Stimulated activated CD8-positive, alpha-beta memory T cell treated with anti-CD3 and anti-CD28 coated beads, Interleukin-4, amount 100 ng/mL, for 24 hours (primary cell): ENCODE data around the gene CCDC90B.
"Not testable (repeated sequence)": the region's sequence is repeated elsewhere in the genome, so short reads cannot be mapped to it uniquely, and the experiment has no call there.

Experiments
- DNase-seq: peaks from one replicate; pipeline ENCODE4 v3.0.0-alpha.2; 2020; ENCODE audit warnings: low read depth

Gene CCDC90B

DNA sequence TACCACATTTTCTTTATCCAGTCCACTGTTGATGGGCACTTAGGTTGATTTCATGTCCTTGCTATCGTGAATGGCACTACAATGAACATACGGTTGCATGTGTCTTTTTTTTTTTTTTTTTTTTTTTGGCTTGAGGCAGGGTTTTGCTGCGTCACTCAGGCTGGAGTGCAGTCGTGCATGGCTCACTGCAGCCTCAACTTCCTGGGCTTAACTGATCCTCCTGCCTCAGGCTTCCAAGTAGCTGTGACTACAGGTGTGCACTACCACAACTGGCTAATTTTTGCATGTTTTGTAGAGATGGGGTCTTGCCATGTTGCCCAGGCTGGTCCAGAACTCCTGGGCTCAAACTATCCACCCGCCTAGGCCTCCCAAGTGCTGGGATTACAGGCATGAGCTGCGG is 1.5 kb upstream of the CCDC90B start:
- DNase-seq, result no peak

DNA sequence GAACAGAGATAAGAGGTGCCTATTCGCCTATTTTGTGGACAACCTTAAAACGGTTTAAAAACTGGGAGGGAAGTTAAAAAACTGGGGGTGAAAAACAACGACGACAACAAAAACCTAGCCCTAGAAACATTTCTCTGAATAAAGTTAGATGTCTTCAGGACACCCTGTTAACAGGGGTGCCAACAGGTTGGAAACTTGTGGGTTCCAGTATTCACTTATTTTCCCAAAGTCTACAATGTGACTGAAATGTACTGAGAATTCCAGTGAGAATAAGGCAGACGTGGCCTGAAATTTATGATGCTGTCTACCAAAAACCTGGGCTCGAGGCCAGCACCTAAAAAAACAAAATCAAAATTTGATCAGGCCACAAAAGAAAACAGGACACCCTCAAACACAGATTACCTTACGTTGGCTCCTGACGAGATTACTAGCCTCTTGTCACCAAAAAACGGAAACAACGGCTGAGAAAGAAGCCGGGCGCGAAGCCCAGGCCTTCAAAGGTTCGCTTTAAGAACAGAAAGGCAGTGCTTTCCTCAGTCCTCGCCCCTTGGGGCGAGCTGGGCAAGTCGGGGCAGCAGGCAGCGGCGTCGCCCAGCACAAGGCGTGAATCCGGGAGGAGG is 906 bp downstream of the CCDC90B start:
- no peak for DNase-seq

DNA sequence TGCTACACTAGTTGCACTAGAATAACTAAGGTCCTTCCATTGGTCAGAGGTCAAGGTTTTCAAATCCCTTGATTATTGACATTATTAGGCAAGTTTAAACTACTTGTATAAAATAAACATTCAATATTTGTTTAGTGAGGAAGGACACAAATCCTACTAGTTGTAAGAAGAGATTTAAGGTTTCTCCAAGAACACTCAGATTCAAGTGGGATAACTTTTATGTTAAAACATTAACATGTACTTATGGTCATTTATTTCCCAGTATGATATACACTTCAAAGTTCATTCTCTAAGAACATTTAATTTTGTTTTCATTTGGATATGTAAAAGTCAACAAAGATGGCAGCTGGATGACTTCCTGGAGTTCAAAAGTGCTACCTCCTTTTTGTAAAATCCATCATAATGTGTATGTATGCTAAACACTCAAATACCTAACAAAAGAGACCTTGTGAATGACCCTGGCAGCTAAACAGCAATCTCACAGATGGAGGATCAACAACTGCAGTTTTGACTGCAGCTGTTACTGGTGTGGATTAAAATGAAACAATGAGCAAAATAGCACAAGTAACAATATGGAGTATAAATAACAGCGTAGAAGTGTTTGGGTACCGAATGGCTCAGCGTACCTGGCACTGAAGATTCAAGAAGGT is 1.5 kb downstream of the CCDC90B start:
- no peak for DNase-seq

DNA sequence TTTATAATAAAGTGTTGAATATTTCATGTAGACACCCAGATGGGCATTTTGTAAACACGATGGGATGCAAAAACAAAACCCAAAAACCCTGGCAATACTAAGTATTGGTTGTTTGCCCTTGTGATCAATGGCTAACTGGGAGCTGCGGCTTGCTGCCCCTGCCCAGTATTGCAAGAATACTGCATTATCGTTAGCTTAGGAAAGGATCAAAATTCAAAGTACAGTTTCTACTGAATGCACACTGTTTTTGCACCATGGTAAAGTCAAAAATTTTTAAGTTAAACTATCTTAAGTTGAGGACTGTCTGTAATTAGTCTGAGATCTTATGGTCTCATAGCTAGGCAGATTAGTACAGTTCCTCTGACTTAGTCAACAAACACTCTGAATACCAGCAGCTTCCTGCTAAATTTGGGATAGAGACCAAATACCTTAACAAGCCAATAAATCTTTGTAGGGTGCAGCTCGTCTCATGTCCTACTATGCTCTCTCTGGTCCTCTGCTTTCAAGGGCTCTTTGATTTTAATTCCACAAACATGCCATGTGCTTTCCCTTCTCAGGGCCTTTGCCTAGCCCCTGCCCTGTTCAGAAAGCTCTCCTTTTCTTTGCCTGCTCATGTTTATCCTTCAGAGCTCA is 4.0 kb downstream of the CCDC90B start:
- DNase-seq, result no peak

DNA sequence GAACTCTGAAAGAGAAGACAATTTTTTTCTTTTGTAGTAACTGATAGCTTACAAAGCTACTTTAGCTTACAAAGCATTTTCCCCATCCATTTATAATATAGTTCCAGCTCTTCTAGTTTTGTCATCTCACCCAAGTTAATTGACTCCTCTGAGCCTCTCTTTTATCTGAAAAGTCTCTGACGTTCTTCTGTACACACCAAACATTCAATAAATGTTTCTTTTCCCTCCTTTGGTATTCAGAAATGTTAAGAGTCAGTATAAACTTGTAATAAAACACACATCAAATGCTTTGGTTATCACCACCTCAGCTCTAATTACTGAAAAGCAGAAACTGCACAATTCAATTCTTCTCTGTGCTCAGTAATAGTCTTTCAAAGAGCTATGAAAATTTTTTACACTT is 5.9 kb downstream of the CCDC90B start:
- DNase-seq, result no peak

DNA sequence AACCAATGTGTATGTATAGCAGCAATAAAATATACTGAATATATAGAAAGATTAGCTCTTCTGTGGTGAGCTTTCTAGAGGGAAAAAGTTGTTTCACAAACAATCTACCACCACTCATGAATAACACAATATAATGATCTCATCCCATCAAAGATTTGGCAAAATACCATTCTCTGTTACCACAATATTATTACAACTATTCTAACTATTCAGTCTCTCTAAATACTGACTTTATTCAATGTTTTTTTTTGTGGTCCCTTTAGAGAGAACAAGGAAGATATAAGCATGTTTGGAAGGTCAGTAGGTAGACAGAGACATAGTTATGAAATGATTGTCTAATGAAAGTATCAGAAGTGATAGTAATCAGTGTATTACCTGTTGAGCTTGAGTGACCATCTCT is 7.8 kb downstream of the CCDC90B start:
- DNase-seq, result no peak

DNA sequence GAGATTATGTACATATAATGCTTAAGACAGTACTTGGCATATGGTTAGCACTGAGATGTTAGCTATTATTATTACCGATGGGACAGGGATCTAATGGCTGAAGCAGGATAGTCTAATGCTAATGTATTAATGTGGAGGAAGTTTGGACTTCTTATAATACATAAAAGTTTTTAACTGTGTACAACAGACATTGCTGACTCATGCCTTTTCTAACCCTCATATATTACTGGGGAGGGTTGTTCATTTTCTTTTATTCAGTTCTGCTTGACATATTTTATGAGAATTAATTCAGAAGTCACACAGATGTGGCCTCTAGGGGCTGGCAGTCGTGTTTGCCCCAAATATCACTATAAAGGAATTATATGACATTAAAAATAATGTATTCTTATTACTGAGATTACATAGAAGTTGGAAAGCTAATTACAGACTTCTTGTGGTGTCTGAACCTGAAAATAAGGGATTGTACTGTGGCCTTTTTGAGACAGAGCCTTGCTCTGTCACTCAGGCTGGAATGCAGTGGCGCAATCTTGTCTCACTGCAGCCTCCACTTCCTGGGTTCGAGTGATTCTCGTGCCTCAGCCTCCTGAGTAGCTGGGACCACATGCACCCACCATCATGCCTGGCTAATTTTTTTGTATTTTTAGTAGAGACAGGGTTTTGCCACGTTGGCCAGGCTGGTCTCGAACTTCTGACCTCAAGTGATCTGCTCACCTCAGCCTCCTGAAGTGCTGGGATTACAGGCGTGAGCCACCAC is 10.1 kb downstream of the CCDC90B start:
- DNase-seq, result no peak

DNA sequence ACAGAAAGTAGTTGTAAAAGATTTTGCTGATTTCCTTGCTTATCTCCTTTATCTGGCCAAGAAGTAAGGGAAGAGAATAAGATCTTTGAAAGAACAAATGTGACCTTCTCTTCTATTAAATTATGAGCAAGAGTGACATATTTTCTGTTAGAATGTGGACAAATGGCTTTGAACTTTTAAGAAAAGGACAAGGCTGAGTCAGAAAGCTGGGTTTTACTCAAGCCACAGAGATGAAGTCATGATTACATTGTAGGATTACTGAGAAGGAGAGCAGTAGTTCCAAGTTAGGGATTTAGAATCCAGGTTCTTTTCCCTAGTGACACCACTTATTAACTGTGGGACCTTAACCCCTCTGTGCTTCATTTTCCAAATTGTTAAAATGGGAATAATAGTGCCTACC is 13.5 kb downstream of the CCDC90B start:
- DNase-seq, result no peak

DNA sequence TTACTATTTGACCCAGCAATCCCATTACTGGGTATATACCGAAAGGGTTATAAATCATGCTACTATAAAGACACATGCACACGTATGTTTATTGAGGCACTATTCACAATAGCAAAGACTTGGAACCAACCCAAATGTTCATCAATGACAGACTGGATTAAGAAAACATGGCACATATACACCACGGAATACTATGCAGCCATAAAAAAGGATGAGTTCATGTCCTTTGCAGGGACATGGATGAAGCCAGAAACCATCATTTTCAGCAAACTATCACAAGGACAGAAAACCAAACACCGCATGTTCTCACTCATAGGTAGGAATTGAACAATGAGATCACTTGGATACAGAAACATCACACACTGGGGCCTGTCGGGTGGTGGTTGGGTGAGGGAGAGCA is 14.4 kb downstream of the CCDC90B start:
- not testable (repeated sequence) for DNase-seq

DNA sequence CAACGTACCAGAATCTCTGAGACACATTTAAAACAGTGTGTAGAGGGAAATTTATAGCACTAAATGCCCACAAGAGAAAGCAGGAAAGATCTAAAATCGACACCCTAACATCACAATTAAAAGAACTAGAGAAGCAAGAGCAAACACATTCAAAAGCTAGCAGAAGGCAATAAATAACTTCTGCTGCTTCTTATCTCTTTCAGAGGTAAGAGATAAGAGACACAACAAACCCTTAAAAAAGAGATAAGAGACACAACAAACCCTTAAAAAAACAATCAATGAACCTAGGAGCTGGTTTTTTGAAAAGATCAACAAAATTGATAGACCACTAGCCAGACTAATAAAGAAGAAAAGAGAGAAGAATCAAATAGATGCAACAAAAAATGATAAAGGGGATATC is 17.1 kb downstream of the CCDC90B start:
- not testable (repeated sequence) for DNase-seq

DNA sequence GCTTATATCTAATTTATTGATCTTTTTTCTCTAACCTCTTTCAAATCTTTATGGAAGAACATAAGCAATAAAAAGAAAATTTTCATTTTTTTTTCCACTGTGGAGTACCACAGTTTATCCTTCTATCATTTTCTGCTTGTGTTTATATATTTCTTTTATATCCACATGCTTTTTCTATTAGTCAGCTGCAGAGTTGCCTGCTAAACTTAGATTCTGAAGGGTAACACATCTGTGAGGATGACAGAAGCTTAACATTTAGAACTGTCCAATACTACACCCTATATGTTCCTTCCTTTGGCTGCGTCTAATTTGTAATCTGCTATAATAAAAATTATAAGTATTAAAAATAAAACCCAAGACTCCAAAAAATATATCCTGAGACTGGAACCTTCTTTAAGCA is 20.8 kb downstream of the CCDC90B start:
- DNase-seq, result no peak

DNA sequence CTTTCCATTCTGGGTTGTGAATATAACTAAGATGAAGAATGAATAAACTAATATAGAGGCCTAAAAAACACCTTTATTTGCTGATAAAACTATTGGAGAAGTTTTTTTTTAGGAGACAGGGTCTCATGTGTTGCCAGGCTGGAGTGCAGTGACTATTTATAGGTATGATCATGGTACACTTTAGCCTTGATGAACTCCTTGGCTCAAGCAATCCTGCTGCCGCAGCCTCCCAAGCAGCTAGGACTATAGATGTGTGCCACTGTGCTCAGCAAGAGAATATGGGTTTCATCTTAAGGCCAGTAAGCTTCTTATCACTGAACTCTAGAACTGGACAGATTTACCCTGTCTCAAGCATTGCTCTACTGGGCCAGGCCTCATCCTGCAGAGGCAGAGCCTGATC is 26.6 kb downstream of the CCDC90B start:
- no peak for DNase-seq

DNA sequence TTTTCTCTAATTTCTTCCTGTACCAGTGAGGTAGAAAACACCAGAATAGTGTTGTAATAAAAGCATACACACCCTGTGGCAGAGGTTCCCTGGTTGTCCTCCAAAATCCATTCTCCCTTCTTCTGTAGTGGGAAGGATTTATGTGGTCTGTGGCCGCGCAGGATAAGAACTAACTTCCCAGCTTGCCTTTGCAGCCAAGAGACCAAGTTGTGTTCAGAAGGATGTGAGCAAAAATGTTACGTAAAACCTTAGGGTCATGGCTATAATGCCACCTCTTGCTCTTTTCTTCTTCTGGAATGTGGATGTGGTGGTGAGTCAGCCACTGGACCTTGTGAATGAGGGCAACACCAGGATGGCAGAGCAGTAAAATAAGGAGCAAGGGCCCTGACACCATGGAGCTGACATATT is 28.4 kb downstream of the CCDC90B start:
- DNase-seq, result no peak

DNA sequence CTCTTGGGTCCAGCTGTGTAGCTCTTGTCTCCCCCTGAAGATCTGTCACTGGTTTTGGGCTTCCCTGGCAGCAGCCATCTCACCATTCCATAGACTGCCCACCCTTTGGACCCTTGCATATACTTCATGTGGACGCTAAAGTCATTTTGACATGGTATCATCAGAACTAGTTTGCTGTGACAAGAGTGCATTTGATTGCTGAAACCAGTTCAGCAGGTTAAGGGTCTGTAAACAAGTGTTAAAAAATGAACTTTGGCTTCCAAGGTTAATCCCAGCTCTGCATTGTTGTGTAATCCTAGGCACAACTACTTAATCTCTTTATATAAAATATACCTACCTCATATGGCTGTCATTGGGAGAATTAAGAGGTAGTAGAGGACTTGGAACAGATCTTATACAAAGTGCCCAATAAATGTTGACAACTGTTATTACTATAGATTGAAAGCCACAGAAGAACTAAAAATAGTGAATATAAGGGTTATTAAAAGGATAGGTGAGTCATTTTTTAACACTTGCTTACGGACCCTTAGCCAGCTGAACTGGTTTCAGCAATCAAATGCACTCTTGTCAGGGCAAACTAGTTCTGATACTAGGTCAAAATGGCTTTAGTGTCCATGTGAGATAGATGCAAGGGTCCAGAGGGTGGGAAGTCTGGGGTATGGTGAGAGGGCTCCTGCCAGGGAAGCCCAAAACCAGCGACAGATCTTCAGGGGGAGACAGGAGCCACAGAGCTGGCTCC is 29.4 kb downstream of the CCDC90B start:
- no peak for DNase-seq

DNA sequence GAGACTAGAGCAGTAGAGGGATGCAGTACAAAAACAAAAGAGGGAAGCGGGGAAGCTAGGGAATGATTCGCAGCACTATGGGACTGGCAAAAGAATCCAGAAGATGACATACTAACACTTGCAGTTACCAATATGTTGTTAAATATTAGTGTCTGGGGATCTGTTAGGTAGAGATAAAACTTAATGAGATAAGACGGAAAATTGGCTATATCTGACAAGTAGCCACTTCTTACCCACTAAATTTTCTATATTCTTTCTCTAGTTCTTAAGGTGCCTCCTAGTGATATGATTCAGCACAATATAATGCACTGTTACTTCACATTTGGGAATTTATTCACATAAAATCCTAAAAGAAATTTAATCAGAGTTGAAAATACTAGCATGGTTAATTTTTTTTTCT is 30.8 kb downstream of the CCDC90B start:
- no peak for DNase-seq

DNA sequence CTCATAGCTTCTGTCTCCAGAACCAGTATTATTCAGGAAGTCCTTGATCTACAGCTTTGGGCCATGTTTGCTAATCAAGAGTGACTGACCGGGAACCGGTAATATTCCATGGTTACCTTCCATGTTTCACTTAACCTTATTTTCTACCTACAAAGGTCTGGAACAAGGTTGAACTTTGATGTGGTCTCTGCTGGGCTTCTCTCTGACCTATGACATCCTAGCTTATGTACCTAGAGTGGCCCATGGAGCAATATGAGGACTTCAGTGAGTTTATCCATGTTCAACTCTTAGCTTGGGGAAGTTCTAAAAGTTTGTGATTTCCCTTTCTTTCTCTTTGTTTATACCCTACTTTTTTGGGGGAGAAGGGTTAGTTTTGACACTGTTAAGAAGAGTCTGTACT is 33.2 kb downstream of the CCDC90B start:
- DNase-seq, result no peak

DNA sequence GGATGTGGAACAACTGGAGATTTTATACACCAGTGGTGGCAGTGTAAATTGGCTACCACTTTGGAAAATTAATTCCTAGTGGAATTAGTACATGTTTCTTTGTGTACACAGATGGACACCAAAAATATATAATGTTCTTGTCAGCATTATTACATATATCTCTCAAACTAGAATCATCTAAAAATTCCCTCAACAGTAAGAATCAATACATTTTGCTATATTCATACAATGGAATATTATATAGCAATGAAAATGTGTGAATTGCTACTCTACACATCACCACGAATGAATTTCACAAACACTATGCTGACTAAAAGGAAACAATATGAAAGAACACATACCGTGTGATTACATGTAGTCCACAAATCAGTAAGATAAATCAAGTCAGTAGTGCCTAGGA is 33.9 kb downstream of the CCDC90B start:
- DNase-seq, result no peak

DNA sequence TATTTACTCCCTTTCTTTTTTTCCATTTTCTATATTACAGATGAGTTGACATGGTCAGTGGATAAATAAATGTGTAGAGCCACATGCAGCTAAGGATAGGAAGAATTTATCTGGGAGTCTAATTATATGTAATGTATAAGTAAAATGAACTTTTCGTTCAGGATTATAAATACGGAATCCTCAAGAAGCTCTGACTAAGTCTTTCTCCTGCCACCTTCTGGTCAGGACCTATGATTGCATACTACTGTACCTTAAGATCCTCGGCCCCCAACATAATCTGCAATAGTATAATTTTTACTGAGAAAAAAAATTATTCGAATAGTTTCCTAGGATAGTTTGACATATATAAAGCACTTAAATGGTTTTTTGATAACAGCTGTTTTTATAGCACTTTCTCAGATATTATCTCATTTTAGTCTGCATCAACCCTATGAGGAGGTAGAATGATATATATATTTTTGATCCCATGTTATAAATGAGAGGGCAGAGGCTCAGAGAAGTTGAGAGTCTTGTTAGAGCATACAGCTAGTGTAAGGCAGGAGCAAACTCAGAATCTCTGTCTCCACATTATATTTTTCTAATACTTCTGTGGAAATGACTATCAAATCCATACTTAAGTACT is 36.1 kb downstream of the CCDC90B start:
- DNase-seq, result no peak

DNA sequence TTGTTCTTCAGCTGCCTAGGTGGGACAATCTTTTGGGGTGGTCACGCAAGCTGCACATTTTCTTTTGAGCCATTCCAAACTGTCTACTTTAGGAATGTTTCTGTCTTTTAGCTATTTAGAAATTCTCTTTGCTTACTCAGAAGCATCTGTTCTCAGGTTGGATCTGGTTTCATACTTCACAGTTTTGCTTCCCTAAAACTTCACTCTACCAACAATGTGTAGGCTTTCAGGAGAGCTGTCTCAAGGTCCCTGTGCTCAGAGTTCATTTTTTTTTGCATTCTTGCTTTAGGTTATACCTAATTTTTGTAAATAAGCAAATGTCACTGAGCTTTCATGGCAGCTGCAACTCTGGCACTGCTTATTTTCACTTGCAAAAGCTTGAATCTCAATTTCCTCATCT is 36.7 kb downstream of the CCDC90B start:
- DNase-seq, result no peak

DNA sequence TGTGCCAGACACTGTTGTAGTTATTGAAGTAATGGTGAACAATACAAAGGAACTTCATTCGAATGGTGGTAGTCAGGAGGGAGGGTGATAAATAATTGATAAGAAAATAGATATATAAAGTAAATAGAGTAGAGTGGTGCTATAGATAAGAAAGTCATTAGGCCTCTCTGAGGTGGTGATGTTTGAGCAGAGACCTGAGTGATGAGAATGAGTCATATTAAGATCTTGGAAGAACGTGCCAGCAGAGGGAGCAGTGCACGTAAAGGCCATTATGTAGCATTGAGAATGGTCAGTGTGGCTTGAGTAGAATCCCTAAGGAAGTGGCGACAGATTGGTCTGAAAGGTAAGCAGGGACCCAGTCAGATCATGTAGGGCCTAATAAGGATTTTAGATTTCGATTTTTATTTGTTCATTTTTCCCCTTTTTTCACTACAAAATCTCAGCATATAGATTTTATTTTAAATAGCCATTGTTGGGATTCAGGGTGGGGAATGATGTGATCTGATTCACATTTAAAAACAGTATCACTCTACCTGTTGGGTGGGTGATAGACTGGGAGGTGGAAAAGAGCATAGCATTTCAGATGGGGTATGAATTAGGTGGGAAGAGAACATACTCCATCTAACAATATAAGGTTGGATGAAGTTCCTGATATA is 44.7 kb downstream of the CCDC90B start:
- DNase-seq, result no peak

DNA sequence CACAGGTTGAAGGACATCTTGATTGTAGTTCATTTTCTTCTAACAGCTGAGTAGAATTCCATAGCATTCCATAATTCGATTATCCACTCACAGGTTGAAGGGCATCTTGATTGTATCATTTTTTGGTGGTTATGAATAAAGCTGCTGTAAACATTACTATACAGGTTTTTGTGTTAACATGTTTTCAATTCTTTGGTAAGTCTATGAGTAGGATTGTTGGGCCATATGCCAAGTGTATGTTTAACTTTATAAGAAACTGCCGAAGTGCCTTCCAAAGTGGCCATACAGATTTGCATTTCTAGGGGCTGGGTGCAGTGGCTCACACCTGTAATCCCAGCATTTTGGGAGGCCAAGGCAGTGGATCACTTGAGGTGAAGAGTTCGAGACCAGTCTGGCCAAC is 48.1 kb downstream of the CCDC90B start:
- no peak for DNase-seq
